Heart left ventricle (tissue), 13 donors: ENCODE data around the gene PTPRN2.

ENCODE experiments used
- CTCF ChIP-seq, 12 donors: fragments of 200-600 bp; sonication (generic) in 4 of 12; IDR thresholded peaks; one replicate each; pipeline versions ENCODE4 v1.5.0 to v1.8.0; 2018 to 2022; ENCODE audit warnings: antibody characterized with exemption in 12 of 12, mild to moderate bottlenecking in 5 of 12
- POLR2A ChIP-seq, 2 donors: fragments of 450-650 bp; IDR thresholded peaks; one replicate each; pipeline ENCODE4 v1.6.1; 2017; ENCODE audit warnings: antibody characterized with exemption in 2 of 2, mild to moderate bottlenecking in 2 of 2, moderate library complexity in 2 of 2
- donor health status: ischemic (EF 13 %, LVEDD 7.1; RV severe dilation, severe dysfunction).
- donor health status: DM: no; HTN: yes; CAD: no.
- donor health status: DM: no; HTN: no; CAD: no.
- donor health status: ischemic (EF 25% LVEDD 6.9; RV normal size, moderate dysfunction).
- donor health status: ischemic (EF 25% LVEDD 5.7; RV mildly dilated, moderate dysfunction).
- donor health status: ischemic (EF 35%, LVEDD 5.7; RV mildly dilated, moderate dysfunction).
- donor health status: nonischemic (EF 11% LVEDD 7.7; RV severe dilation, severe dysfunction).
- donor health status: DM: yes; HTN: yes; CAD: no.
- donor health status: PGD.
- donor health status: ischemic (EF 29% LVEDD 5.4; RV normal size, mild dysfunction).
- donor health status: nonischemic (EF 23%, LVEDD 6.1; RV moderate dilation, normal function).

- TF ChIP-seq POLR2A (IDR thresholded peaks at IDR 0.05) (no peak), CTCF (IDR thresholded peaks at IDR 0.05) (no peak)
These were observed 178.5 kb downstream of the PTPRN2 start for GRCh38 chr7:158409120-158409519.
